GM12892 (cell line): ENCODE measurements around the gene MYO5C.

Source experiments
- POLR2A ChIP-seq: IDR thresholded peaks from 2 replicates; pipeline ENCODE4 v1.6.1; 2011; ENCODE audit warnings: low read depth, low read length, control low read depth
- POLR2AphosphoS5 ChIP-seq: IDR thresholded peaks from 2 replicates; pipeline ENCODE4 v1.6.1; 2011; ENCODE audit warnings: low read depth, low read length, control low read depth
- TAF1 ChIP-seq: IDR thresholded peaks from 2 replicates; pipeline ENCODE4 v1.6.1; 2011; ENCODE audit warnings: low read depth, mild to moderate bottlenecking, control low read depth, low read length, borderline replicate concordance

GRCh38 chr15:52288986-52289385 lies 6.6 kb downstream of the MYO5C start:
- TF ChIP-seq POLR2A (no peak), POLR2AphosphoS5 (no peak), TAF1 (no peak)
